Type B pancreatic cell (in vitro differentiated cells): ENCODE results near the gene PEX1. TPM values are rescaled to one million over a fixed set of nuclear protein-coding genes. Genes with fewer than 3 reads are reported as not detected.
A peak's percentile ranks its signal among the peaks of the same experiment; 100 is the strongest.
"Not testable (repeated sequence)": the region's sequence is repeated elsewhere in the genome, so short reads cannot be mapped to it uniquely, and the experiment has no call there.

ENCODE experiments used
- DNase-seq: peaks from one replicate; pipeline ENCODE4 v3.0.0; 2021; ENCODE audit warnings: mixed read lengths; ENCODE audit not compliant: unreplicated experiment; ENCODE audit errors: extremely low spot score
- H3K27ac Mint-ChIP-seq: 2 replicates; pipeline ENCODE4 v1.8.0; 2021; ENCODE audit warnings: mild to moderate bottlenecking, mixed read lengths
- H3K27me3 Mint-ChIP-seq: 2 replicates; pipeline ENCODE4 v1.8.0; 2021; ENCODE audit warnings: mixed read lengths
- H3K36me3 Mint-ChIP-seq: 2 replicates; pipeline ENCODE4 v1.8.0; 2021; ENCODE audit warnings: mixed read lengths
- H3K4me1 Mint-ChIP-seq: one replicate; pipeline ENCODE4 v1.8.0; 2021; ENCODE audit warnings: mixed read lengths; ENCODE audit not compliant: unreplicated experiment
- H3K4me3 Mint-ChIP-seq: 2 replicates; pipeline ENCODE4 v1.8.0; 2021; ENCODE audit warnings: mild to moderate bottlenecking, mixed read lengths
- H3K9me3 Mint-ChIP-seq: 2 replicates; pipeline ENCODE4 v1.8.0; 2021; ENCODE audit warnings: mixed read lengths
- total RNA-seq: library from RNA; stranded (reverse); gene quantifications from 2 replicates; pipeline ENCODE4 v1.2.1, GENCODE V29; 2021; ENCODE audit warnings: low replicate concordance
- TF ChIP-seq, protein P1 (sequence below): fragments of 200-600 bp; sonication (generic); conservative IDR thresholded peaks from 2 replicates; pipeline ENCODE4 v1.5.0; 2021; ENCODE audit warnings: antibody characterized with exemption, mild to moderate bottlenecking

Gene PEX1
- total RNA-seq, 1 donor from 2014 or later: 22.2 TPM

DNA sequence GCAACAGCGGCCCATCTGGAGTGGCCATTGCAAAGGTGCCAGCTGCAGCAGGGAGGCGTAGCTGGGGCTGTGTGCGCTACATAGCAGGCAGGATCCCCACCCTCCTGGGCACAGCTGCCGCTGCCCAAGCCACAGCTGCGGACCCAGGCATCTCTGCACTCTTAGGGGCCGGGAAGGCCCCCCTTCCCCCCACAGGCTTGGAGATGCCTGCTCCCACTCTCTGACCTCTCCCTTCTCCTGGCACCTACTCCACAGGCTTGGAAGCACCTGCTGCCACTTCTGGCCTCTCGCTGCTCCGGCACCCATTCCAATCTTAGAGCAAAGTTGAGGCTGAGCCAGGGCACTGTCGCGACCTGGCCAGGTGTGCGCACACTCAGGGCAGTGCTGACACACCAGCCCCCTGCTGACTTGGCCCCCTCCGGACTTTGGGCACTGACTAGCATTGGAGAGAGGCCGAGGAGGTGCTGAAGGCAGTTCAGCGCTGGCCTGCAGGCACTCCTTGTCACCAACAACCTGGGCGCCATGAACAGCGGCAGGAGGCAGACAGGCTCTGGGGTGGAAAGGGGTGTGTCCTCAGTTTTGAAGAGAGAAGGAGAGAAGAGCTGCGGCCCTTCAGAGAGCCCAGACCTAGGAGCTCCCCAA is 18.7 kb upstream of the PEX1 start:
- TF ChIP-seq, protein P1, sequence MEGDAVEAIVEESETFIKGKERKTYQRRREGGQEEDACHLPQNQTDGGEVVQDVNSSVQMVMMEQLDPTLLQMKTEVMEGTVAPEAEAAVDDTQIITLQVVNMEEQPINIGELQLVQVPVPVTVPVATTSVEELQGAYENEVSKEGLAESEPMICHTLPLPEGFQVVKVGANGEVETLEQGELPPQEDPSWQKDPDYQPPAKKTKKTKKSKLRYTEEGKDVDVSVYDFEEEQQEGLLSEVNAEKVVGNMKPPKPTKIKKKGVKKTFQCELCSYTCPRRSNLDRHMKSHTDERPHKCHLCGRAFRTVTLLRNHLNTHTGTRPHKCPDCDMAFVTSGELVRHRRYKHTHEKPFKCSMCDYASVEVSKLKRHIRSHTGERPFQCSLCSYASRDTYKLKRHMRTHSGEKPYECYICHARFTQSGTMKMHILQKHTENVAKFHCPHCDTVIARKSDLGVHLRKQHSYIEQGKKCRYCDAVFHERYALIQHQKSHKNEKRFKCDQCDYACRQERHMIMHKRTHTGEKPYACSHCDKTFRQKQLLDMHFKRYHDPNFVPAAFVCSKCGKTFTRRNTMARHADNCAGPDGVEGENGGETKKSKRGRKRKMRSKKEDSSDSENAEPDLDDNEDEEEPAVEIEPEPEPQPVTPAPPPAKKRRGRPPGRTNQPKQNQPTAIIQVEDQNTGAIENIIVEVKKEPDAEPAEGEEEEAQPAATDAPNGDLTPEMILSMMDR: no peak

DNA sequence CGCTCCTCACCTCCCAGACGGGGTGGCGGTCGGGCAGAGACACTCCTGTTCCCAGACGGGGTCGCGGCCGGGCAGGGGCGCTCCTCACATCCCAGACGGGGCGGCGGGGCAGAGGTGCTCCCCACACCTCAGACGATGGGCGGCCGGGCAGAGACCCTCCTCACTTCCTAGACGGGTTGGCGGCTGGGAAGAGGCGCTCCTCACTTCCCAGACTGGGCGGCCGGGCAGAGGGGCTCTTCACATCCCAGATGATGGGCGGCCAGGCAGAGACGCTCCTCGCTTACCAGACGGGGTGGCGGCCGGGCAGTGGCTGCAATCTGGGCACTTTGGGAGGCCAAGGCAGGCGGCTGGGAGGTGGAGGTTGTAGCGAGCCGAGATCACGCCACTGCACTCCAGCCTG is 16.8 kb upstream of the PEX1 start:
- H3K36me3 Mint-ChIP-seq, H3K27ac Mint-ChIP-seq, H3K4me1 Mint-ChIP-seq, H3K4me3 Mint-ChIP-seq, DNase-seq, H3K27me3 Mint-ChIP-seq, H3K9me3 Mint-ChIP-seq: not testable (repeated sequence)

More for the DNA sequence above, 18.7 kb upstream of the PEX1 start:
- no peak overlapping the region for H3K4me3 Mint-ChIP-seq
- DNase-seq: no peak
- no peaks in the 10 kb centered on the region for H3K4me1 Mint-ChIP-seq
- H3K27me3 Mint-ChIP-seq: no peaks in the 10 kb centered on the region
- H3K27ac Mint-ChIP-seq: no peak overlapping the region
- no peaks in the 10 kb centered on the region for H3K36me3 Mint-ChIP-seq
- H3K9me3 Mint-ChIP-seq: no peaks in the 10 kb centered on the region

DNA sequence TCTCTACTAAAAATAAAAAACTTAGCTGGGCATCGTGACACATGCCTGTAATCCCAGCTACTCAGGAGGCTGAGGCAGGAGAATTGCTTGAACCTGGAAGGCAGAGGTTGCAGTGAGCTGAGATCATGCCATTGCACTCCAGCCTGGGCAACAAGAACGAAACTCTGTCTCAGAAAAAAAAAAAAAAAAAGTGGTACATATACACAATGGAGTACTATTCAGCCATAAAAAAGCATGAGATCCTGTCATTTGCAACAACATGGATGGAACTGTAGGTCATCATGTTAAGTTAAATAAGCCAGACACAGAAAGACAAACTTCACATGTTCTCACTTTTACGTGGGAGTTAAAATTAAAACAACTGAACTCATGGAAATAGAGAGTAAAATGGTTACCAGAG is 15.2 kb upstream of the PEX1 start:
- H3K27me3 Mint-ChIP-seq, H3K4me1 Mint-ChIP-seq, H3K36me3 Mint-ChIP-seq, H3K27ac Mint-ChIP-seq, H3K9me3 Mint-ChIP-seq, DNase-seq, H3K4me3 Mint-ChIP-seq: not testable (repeated sequence)

DNA sequence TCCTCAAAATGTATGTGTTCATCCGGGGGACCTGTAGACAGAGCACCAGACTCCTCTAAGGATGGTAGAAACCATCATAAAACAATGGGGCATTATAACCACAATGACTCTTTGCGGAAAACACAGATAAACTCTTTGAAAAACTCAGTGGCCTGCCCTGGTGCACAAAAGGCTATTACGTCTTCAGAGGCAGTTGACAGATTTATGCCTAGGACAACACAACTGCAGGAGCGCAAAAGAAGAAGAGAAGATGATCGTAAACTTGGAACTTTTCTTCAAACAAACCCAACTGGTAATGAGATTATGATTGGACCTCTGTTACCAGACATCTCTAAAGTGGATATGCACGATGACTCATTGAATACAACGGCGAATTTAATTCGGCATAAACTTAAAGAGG is 6.3 kb upstream of the PEX1 start:
- no peaks in the 10 kb centered on the region for H3K9me3 Mint-ChIP-seq
- H3K36me3 Mint-ChIP-seq: peaks cover 20% of the 10 kb centered on the region
- H3K27ac Mint-ChIP-seq: no peak overlapping the region
- no peak overlapping the region for H3K4me3 Mint-ChIP-seq
- no peak for DNase-seq
- TF ChIP-seq, protein P1: no peak
- H3K4me1 Mint-ChIP-seq: no peaks in the 10 kb centered on the region
- H3K27me3 Mint-ChIP-seq: no peaks in the 10 kb centered on the region

DNA sequence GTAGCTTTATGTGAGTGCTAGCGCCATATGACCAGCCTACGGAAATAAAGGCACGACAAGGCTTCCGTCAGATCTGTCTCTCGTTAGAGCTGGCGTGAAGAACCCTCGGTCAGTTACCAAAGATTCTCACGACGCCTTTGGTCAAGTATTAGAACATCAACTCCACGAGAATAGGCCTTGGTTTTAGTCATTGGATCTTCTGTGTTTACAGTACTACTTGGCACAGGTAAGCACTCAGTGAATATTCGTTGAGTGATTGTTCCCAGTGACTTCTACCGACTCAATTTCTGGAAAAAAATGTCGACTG is 591 bp upstream of the PEX1 start:
- H3K27me3 Mint-ChIP-seq: peaks cover 3% of the 10 kb centered on the region
- peak overlapping the region; percentile 99 for H3K27ac Mint-ChIP-seq
- H3K4me3 Mint-ChIP-seq: peak overlapping the region; percentile 99
- H3K36me3 Mint-ChIP-seq: peaks cover 16% of the 10 kb centered on the region
- no peaks in the 10 kb centered on the region for H3K9me3 Mint-ChIP-seq
- TF ChIP-seq, protein P1: no peak
- H3K4me1 Mint-ChIP-seq: peaks cover 19% of the 10 kb centered on the region
- no peak for DNase-seq

DNA sequence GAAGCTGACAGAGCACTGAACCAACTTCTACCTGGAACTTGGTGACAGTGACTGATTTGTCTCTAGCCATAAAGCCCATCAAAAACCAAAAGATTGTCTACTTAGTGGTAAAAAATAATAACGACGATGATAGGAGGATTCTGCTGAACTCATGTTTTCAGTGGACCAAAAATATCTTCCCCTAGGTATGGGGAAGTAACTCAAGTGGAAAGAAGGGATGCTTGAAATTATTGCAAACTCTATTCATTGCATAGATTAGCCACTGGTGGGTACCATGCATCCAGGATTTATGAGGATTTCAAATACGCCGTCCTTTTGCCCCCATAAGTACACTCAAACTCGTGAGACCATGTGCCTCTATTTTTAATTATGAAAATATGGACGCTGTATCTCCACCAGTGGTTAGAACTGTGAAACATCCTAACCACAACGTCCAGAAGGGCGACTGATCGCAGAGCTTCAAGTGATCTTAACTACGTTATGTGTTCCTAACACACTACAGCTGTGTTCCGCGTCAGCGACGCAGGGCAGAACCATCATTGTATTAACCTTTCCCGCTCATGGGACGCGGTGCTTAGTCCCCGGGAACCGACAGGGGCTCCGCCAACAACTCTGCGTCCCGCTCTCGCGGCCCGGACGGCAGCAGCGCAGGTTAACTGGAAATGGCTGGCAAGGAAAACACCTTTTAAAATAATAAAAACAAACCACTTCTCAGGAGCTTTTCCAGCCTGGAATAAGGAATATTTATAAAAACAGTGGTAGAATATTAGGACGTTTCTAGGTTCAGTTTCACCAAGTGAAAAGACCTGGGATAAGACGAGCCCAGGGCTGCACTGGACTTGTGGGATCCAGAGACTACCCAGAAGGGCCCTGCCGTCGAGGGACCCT is 776 bp downstream of the PEX1 start:
- TF ChIP-seq, protein P1: peak; percentile 60
- peaks cover 19% of the 10 kb centered on the region for H3K4me1 Mint-ChIP-seq
- H3K27me3 Mint-ChIP-seq: peaks cover 3% of the 10 kb centered on the region
- H3K36me3 Mint-ChIP-seq: peaks cover 12% of the 10 kb centered on the region
- H3K4me3 Mint-ChIP-seq: peak overlapping the region; percentile 99
- no peaks in the 10 kb centered on the region for H3K9me3 Mint-ChIP-seq
- DNase-seq: peak; percentile 74
- peak overlapping the region; percentile 99 for H3K27ac Mint-ChIP-seq
